Parathyroid adenoma (tissue), 2 donors: ENCODE measurements around the gene LCN10.

Experiments used
- H2AFZ ChIP-seq: fragments of 300-600 bp; sonication (generic); one replicate; pipeline ENCODE4 v1.7.0; 2017; ENCODE audit warnings: antibody characterized with exemption, mild to moderate bottlenecking
- H3K27ac ChIP-seq: fragments of 300-600 bp; sonication (generic); one replicate; pipeline ENCODE4 v1.7.0; 2017
- H3K27me3 ChIP-seq: fragments of 300-600 bp; sonication (generic); one replicate; pipeline ENCODE4 v1.7.0; 2017; ENCODE audit warnings: low read length; ENCODE audit not compliant: control insufficient read depth, insufficient read depth
- H3K36me3 ChIP-seq: fragments of 300-600 bp; sonication (generic); one replicate; pipeline ENCODE4 v1.7.0; 2017; ENCODE audit warnings: low read length; ENCODE audit not compliant: control insufficient read depth, insufficient read depth
- H3K4me1 ChIP-seq: fragments of 300-600 bp; sonication (generic); one replicate; pipeline ENCODE4 v1.7.0; 2017; ENCODE audit warnings: control low read depth
- H3K4me2 ChIP-seq: fragments of 300-600 bp; sonication (generic); one replicate; pipeline ENCODE4 v1.7.0; 2017; ENCODE audit warnings: low read length
- H3K4me3 ChIP-seq: fragments of 300-600 bp; sonication (generic); one replicate; pipeline ENCODE4 v1.7.0; 2017; ENCODE audit warnings: low read depth, low read length
- H3K79me2 ChIP-seq: fragments of 300-600 bp; sonication (generic); one replicate; pipeline ENCODE4 v1.7.0; 2017; ENCODE audit warnings: control low read depth
- H3K9ac ChIP-seq: fragments of 300-600 bp; sonication (generic); one replicate; pipeline ENCODE4 v1.7.0; 2017; ENCODE audit warnings: mild to moderate bottlenecking
- H3K9me3 ChIP-seq: fragments of 300-600 bp; sonication (generic); one replicate; pipeline ENCODE4 v1.7.0; 2017; ENCODE audit warnings: low read length; ENCODE audit not compliant: control insufficient read depth
- TF ChIP-seq, protein P1 (sequence below): fragments of 300-600 bp; sonication (generic); IDR thresholded peaks from one replicate; pipeline ENCODE4 v1.7.0; 2017; ENCODE audit warnings: antibody characterized with exemption, mild to moderate bottlenecking
- donor health status: primary hyperparathyroidism.

The LCN10 gene

DNA sequence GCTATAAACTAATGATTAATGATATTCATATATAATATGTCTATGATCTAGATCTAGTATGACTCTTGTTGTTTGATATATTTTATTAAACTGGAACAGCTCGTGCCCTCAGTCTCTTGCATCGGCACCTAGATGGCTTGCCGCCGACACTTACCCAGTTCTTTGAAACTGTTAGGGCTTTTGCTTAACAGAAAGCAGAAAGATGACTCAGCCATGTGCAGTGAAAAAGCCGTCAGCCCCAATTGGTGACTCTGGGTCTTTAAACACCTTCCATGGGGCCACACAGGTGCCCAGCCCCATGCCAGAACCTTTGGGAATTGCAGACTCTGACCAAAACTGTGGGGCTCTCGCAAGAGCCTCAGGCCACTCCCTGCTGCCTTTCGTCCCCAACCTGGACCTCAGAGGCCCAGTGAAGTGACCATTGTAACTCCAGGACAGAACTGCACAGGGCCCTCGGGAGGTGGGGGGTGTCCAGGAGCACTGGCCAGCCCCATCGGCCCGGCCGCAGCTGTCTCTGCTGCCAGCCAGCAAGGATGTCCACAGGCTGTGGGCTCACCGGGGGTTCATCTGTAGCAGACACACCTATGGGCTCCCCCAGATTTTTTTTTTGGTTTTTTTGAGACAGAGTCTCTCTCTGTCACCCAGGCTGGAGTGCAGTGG, 7.8 kb downstream of the LCN10 start:
- no peaks in the 10 kb centered on the region for H3K4me1 ChIP-seq
- no peak overlapping the region for H3K4me2 ChIP-seq
- H3K79me2 ChIP-seq = no peaks in the 10 kb centered on the region
- H3K27me3 ChIP-seq = no peaks in the 10 kb centered on the region
- no peak overlapping the region for H2AFZ ChIP-seq
- H3K9me3 ChIP-seq = no peaks in the 10 kb centered on the region
- no peaks in the 10 kb centered on the region for H3K36me3 ChIP-seq
- H3K27ac ChIP-seq = no peak overlapping the region
- TF ChIP-seq, protein P1, sequence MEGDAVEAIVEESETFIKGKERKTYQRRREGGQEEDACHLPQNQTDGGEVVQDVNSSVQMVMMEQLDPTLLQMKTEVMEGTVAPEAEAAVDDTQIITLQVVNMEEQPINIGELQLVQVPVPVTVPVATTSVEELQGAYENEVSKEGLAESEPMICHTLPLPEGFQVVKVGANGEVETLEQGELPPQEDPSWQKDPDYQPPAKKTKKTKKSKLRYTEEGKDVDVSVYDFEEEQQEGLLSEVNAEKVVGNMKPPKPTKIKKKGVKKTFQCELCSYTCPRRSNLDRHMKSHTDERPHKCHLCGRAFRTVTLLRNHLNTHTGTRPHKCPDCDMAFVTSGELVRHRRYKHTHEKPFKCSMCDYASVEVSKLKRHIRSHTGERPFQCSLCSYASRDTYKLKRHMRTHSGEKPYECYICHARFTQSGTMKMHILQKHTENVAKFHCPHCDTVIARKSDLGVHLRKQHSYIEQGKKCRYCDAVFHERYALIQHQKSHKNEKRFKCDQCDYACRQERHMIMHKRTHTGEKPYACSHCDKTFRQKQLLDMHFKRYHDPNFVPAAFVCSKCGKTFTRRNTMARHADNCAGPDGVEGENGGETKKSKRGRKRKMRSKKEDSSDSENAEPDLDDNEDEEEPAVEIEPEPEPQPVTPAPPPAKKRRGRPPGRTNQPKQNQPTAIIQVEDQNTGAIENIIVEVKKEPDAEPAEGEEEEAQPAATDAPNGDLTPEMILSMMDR = no peak
- H3K9ac ChIP-seq = no peak overlapping the region
- no peak overlapping the region for H3K4me3 ChIP-seq

DNA sequence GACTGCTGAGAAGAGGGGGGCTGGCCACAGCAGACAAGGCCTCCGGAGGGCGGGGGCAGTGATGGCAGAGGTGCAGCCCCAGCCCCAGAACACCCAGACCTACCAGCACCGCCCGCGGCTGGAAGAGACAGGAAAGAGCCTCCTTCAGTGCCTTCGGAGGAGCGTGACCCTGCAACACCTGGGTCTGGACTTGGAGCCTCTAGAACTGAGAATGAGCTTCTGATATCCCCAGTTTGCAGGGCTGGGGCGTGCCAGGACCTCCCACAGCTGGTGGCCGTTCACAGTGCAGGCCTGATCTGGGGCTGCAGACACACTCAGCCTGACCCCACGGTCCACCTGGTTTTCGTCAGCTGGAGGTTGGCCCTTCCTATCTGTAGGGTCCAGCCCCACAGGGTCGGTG, 9.1 kb downstream of the LCN10 start:
- Histone ChIP-seq H3K4me1 (no peaks in the 10 kb centered on the region), H3K9me3 (no peaks in the 10 kb centered on the region), H3K36me3 (no peaks in the 10 kb centered on the region), H3K27ac (no peak overlapping the region), H3K9ac (no peak overlapping the region), H3K79me2 (no peaks in the 10 kb centered on the region), H3K4me3 (no peak overlapping the region), H3K27me3 (no peaks in the 10 kb centered on the region), H2AFZ (no peak overlapping the region), H3K4me2 (no peak overlapping the region)
- TF ChIP-seq, protein P1 = no peak

DNA sequence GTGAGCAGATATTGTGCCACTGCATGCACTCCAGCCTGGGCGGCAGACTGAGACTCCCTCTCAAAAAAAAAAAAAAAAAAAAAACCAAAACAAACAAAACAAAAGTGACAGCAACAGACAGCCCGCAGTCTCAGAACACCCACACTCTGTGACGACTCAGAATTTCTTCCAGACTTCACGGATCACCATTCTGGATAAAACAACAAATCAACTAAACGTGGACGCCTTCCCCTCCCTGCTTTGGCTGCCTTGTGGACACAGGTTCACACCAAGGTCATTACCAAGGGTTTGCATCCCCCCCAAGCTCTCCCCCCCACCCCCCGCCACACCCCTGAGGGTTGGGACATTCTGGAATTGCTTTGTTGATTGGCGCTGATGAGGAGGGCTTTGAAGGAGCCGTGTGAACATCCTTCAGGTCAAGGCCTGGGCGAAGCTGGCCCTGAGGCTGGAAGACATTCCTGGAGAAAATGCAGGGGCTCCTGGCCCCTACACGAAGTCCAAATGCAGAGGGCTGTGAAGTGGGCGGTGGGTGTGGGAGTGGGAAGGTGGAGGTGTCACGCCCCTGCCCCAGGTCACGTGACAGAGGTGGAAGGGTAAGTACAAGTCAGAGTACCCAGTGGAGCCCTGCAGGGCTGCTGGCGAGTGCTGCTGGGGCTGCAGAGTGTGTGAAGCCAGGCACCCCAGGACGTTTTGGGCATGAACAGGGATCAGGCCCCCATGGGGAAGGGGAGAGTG, 10.1 kb downstream of the LCN10 start:
- no peak overlapping the region for H3K9ac ChIP-seq
- no peak overlapping the region for H3K4me2 ChIP-seq
- H3K36me3 ChIP-seq = no peaks in the 10 kb centered on the region
- no peaks in the 10 kb centered on the region for H3K79me2 ChIP-seq
- TF ChIP-seq, protein P1 = no peak
- no peaks in the 10 kb centered on the region for H3K9me3 ChIP-seq
- no peaks in the 10 kb centered on the region for H3K4me1 ChIP-seq
- H3K27me3 ChIP-seq = no peaks in the 10 kb centered on the region
- H2AFZ ChIP-seq = no peak overlapping the region
- no peak overlapping the region for H3K4me3 ChIP-seq
- H3K27ac ChIP-seq = no peak overlapping the region

DNA sequence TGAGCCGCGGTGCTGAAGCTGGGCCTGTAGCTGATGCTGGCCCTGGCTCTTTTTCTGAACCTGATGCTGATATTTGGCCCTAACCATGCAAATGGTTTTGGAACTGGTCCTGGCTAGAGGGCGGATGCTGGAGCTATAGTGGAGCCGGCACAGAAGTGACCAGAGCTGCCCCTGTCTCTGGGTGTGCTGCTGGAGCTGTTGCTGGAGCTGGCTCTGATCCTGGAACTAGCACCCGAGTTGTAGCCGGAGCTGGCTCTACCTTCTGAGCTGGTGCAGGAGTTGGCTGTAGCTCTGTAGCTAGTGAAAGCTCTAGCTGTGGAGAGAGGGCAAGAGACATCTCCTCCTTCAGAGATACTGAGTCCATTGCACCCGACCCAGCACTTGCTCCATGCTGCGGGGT, 12.8 kb downstream of the LCN10 start:
- no peak overlapping the region for H3K4me3 ChIP-seq
- H3K27ac ChIP-seq = no peak overlapping the region
- no peak overlapping the region for H3K9ac ChIP-seq
- H3K4me2 ChIP-seq = no peak overlapping the region
- no peaks in the 10 kb centered on the region for H3K27me3 ChIP-seq
- peaks cover 2% of the 10 kb centered on the region for H3K4me1 ChIP-seq
- H3K79me2 ChIP-seq = peaks cover 2% of the 10 kb centered on the region
- no peak overlapping the region for H2AFZ ChIP-seq
- H3K9me3 ChIP-seq = no peaks in the 10 kb centered on the region
- H3K36me3 ChIP-seq = no peaks in the 10 kb centered on the region
- TF ChIP-seq, protein P1 = no peak
